ENCODE data around the gene CAPN8. TPM values are rescaled to one million over a fixed set of nuclear protein-coding genes. Genes with fewer than 3 reads are reported as not detected.

The CAPN8 gene
- total RNA-seq, 2 experiments from 2014 or later = 0.27 to 0.34 TPM

DNA sequence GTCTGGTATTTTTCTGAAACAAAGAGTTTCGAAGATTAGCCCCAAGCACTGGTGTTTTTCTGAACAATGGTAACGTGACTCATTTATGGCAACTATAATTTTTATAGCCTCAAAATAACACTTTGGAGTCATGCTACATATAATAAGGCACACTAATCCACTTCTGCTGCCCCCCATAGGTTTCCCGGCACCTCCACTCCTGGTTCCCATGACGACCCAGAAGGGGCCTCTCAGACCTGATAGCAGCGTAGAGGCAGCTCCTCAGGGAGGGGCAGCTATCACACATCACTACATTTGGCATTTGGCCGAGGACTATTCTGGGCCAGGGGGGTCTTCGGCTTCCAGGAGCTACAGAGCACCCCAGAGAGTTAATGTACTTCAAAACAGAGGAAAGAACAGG lies 23.3 kb downstream of the CAPN8 start:
- ChIA-PET CTCF (no interaction called here), POLR2A (no interaction called here)
- intact Hi-C loops (cut with DNase I, micrococcal nuclease) = no loop called here
- Mint-ChIP-seq H3K27me3 (peaks cover 5% of the 10 kb centered on the region), H3K4me1 (ENCODE audit: low read depth) (peaks cover 9% of the 10 kb centered on the region), H3K9me3 (peaks cover 14% of the 10 kb centered on the region), H3K36me3 (ENCODE audit: low read depth) (peaks cover 5% of the 10 kb centered on the region), H3K27ac (no peak overlapping the region), H3K4me3 (no peak overlapping the region)
- peaks cover 12 to 15% of the 10 kb centered on the region in 2 experiments for H3K9me3 ChIP-seq (ENCODE audit: control insufficient read depth in 1 of 2, insufficient read depth in 1 of 2, low read length in 2 of 2)
- H3K36me3 ChIP-seq (ENCODE audit: insufficient read depth, low read length) = no peaks in the 10 kb centered on the region
- no peak overlapping the region for H3K27ac ChIP-seq (ENCODE audit: low read depth in 1 of 2, low read length in 2 of 2)
- DNase-seq (no peak), ATAC-seq (ENCODE audit: poor library complexity) (no peak)
- no peak overlapping the region for H3K4me3 ChIP-seq (ENCODE audit: low read length)
- TF ChIP-seq, protein P1, sequence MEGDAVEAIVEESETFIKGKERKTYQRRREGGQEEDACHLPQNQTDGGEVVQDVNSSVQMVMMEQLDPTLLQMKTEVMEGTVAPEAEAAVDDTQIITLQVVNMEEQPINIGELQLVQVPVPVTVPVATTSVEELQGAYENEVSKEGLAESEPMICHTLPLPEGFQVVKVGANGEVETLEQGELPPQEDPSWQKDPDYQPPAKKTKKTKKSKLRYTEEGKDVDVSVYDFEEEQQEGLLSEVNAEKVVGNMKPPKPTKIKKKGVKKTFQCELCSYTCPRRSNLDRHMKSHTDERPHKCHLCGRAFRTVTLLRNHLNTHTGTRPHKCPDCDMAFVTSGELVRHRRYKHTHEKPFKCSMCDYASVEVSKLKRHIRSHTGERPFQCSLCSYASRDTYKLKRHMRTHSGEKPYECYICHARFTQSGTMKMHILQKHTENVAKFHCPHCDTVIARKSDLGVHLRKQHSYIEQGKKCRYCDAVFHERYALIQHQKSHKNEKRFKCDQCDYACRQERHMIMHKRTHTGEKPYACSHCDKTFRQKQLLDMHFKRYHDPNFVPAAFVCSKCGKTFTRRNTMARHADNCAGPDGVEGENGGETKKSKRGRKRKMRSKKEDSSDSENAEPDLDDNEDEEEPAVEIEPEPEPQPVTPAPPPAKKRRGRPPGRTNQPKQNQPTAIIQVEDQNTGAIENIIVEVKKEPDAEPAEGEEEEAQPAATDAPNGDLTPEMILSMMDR (IDR thresholded peaks at IDR 0.05) = no peak
- no peaks in the 10 kb centered on the region for H3K27me3 ChIP-seq (ENCODE audit: control insufficient read depth in 1 of 2, insufficient read depth in 2 of 2, low read length in 2 of 2)
- peaks cover 6% of the 10 kb centered on the region for H3K4me1 ChIP-seq (ENCODE audit: insufficient read depth, low read length)

DNA sequence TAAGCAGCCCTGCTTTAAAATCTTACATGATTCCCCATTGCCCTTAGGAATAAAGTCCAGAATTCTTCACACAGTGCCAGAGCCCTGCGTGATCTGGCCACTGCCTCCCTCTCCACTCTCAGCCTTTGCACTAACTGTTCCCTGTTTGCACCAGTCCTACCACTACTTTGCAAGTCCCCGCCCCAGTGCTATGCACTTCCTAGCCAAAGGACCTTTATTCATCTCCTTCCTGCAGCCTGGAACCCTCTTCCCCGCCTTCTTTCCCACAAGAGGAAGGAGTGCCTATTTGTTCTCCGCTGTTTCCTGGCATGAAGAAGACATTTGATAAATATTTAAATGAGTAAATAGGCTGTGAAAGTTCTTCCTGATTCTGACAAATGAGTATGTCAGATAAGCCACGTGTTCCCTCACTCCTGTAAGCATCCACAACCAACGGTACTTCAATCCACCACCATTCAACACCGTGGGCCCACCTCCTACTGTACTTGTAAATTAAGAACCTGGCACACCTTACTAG lies 23.9 kb downstream of the CAPN8 start:
- Histone ChIP-seq H3K36me3 (ENCODE audit: insufficient read depth, low read length) (no peaks in the 10 kb centered on the region), H3K4me1 (ENCODE audit: insufficient read depth, low read length) (peaks cover 6% of the 10 kb centered on the region), H3K27me3 (ENCODE audit: control insufficient read depth in 1 of 2, insufficient read depth in 2 of 2, low read length in 2 of 2) (no peaks in the 10 kb centered on the region), H3K4me3 (ENCODE audit: low read length) (no peak overlapping the region), H3K9me3 (ENCODE audit: control insufficient read depth in 1 of 2, insufficient read depth in 1 of 2, low read length in 2 of 2) (peaks cover 12 to 17% of the 10 kb centered on the region in 2 experiments), H3K27ac (ENCODE audit: low read depth in 1 of 2, low read length in 2 of 2) (no peak overlapping the region)
- DNase-seq = no peak
- peaks cover 9% of the 10 kb centered on the region for H3K4me1 Mint-ChIP-seq (ENCODE audit: low read depth)
- ChIA-PET POLR2A (no interaction called here), CTCF (no interaction called here)
- H3K9me3 Mint-ChIP-seq = peaks cover 14% of the 10 kb centered on the region
- H3K27ac Mint-ChIP-seq = no peak overlapping the region
- peaks cover 5% of the 10 kb centered on the region for H3K36me3 Mint-ChIP-seq (ENCODE audit: low read depth)
- H3K27me3 Mint-ChIP-seq = peaks cover 5% of the 10 kb centered on the region
- TF ChIP-seq, protein P1 (IDR thresholded peaks at IDR 0.05) = no peak
- intact Hi-C loops (cut with DNase I, micrococcal nuclease) = no loop called here
- ATAC-seq (ENCODE audit: poor library complexity) = no peak
- H3K4me3 Mint-ChIP-seq = no peak overlapping the region

DNA sequence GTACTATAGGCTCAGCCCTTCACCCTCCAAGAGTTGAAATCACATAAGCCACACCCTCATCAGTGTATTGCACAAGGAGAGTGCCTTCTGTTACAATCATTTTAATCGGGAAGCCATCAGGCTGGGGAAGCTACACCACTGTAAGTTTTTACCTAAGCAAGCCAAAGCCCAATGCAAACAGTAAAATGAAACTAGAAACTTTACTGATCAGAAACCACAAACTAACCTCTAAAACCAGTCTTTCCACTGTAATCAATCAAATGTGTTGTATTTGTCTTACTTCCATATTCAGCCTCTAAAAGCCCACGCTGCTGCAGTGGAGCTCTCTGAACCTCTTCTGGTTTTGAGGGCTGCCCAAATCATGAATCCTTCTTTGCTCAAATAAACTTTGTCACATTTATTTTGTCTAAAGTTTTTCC lies 26.2 kb downstream of the CAPN8 start:
- Histone ChIP-seq H3K9me3 (ENCODE audit: control insufficient read depth in 1 of 2, insufficient read depth in 1 of 2, low read length in 2 of 2) (peaks cover 15 to 17% of the 10 kb centered on the region in 2 experiments), H3K27ac (ENCODE audit: low read depth in 1 of 2, low read length in 2 of 2) (no peak overlapping the region), H3K4me3 (ENCODE audit: low read length) (no peak overlapping the region), H3K27me3 (ENCODE audit: control insufficient read depth in 1 of 2, insufficient read depth in 2 of 2, low read length in 2 of 2) (no peaks in the 10 kb centered on the region), H3K36me3 (ENCODE audit: insufficient read depth, low read length) (no peaks in the 10 kb centered on the region), H3K4me1 (ENCODE audit: insufficient read depth, low read length) (peaks cover 6% of the 10 kb centered on the region)
- Mint-ChIP-seq H3K36me3 (ENCODE audit: low read depth) (peaks cover 5% of the 10 kb centered on the region), H3K4me3 (no peak overlapping the region), H3K27ac (no peak overlapping the region), H3K4me1 (ENCODE audit: low read depth) (peaks cover 9% of the 10 kb centered on the region), H3K9me3 (peaks cover 14% of the 10 kb centered on the region), H3K27me3 (peaks cover 5% of the 10 kb centered on the region)
- intact Hi-C loops (cut with DNase I, micrococcal nuclease) = no loop called here
- POLR2A ChIA-PET = no interaction called here
- DNase-seq (peak in 1 of 14 experiments; percentile 7), ATAC-seq (ENCODE audit: poor library complexity) (no peak)
- CTCF ChIA-PET = no interaction called here
- TF ChIP-seq, protein P1 (IDR thresholded peaks at IDR 0.05) = no peak

All from CD4-positive, alpha-beta T cell (primary cell).